ENCODE measurements around the gene NR0B2.
A peak's percentile ranks its signal among the peaks of the same experiment; 100 is the strongest.

Gene NR0B2

DNA sequence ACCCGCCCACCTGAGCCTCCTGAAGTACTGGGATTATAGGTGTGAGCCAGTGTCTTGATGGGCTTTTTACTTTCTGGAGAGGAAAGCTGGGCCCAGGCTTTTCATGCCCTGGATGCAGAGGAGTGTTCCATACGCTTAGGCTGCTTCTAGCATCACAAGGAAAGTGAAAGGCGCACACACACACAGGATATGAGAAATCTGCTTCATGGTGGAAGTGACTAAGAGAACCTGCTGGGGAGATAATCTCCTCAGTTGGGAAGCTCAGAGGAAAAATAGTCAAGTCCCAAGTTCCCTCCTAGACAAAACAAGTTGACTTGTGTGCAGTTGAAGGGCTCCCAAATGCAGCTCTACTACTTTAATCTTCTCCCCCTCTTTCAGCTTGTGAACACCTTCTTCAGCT, 9.9 kb upstream of the NR0B2 start:
- DNase-seq: no peak

GRCh38 chr1:26922901-26923300, 9.1 kb upstream of the NR0B2 start:
- DNase-seq: no peak

- DNase-seq: no peak
These were observed 8.6 kb upstream of the NR0B2 start for GRCh38 chr1:26922431-26922729.

GRCh38 chr1:26921540-26922430, 8.0 kb upstream of the NR0B2 start, which contains the start of gene NUDC:
TSS of gene NUDC (plus strand) at chr1:26921743. CDS start at chr1:26921849, 106 bp downstream.
- peak; percentile 92 to 93 for DNase-seq

GRCh38 chr1:26921126-26921539, 7.4 kb upstream of the NR0B2 start:
- no peak for DNase-seq

- no peak for DNase-seq
These were observed 1.5 kb upstream of the NR0B2 start for GRCh38 chr1:26915204-26915842.

- DNase-seq: no peak
These were observed 404 bp downstream of the NR0B2 start for GRCh38 chr1:26913389-26913753.

DNA sequence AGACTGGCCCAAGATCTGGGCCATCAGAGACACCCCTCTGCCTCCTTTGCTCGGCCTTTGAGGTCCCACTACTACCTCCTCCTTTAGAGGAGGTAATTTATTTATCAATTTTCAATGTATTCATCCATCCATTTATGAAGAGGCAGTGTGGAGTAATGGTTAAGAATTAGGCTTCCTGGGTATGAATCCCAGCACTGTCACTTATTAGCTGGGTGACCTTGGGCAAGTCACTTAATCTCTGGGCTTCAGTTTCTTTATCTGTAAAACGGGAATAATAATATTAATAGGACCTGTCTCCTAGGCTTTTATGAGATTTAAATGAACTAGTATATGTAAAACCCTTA, 1.7 kb downstream of the NR0B2 start:
- DNase-seq: no peak

- DNase-seq: no peak
These were observed 2.2 kb downstream of the NR0B2 start for GRCh38 chr1:26911399-26912146.

DNA sequence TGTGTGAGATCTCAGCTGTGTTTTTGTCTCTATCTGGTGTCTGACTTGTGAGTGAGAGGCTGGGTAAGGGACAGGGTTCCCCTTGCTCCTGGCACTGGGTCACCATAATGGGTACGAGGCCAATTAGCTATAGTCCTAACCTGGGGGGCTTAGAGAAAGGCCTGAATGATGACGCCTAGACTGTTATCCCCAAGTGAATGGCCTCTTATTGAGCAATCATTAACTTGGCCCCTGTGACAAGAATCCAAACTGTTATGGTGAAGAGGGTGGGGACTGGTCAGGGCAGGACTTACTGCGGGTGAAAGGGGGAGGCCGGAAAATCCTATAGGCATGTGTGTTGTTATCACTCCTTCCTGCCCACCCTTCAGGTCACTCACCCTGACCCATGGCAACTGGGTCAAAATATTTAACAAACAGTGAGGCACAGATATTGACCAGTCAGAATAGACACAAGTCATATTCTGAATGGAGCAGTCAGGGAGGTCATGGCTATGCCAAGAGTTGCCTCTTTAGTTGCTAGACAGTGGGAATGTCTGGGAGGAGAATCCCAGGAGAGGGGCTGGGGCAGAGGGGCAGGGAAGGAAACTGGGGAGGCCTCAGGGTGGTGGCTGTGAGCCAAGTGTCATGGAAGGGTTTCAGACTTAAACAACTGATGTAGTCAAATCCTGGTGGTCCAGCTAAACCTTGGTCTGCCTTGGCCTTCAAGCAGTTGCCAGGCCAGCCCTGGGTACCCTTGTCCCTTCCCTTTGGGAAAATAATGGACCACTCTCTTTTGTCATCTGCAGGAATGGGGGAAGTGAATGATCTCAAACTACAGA, 3.2 kb downstream of the NR0B2 start:
- no peak for DNase-seq

DNA sequence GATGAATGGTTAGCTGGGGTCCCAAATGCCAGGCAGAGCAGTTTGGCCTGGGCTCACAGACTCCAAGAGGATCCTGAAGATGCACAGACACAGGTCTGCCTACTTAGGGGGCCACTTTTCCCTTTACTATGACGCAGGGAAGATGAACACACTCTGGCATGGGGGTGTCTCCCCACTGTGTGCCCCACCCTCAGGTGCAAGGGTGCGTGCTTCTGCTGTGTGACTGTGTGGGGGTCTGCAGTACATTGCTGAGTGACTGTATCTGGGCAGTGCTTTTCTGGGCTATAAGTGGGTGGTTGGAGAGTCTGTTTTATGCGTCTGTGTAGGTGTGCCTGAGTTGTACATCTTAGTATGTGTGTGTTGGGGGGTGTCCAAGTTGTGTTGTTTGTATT, 3.8 kb downstream of the NR0B2 start:
- no peak for DNase-seq

DNA sequence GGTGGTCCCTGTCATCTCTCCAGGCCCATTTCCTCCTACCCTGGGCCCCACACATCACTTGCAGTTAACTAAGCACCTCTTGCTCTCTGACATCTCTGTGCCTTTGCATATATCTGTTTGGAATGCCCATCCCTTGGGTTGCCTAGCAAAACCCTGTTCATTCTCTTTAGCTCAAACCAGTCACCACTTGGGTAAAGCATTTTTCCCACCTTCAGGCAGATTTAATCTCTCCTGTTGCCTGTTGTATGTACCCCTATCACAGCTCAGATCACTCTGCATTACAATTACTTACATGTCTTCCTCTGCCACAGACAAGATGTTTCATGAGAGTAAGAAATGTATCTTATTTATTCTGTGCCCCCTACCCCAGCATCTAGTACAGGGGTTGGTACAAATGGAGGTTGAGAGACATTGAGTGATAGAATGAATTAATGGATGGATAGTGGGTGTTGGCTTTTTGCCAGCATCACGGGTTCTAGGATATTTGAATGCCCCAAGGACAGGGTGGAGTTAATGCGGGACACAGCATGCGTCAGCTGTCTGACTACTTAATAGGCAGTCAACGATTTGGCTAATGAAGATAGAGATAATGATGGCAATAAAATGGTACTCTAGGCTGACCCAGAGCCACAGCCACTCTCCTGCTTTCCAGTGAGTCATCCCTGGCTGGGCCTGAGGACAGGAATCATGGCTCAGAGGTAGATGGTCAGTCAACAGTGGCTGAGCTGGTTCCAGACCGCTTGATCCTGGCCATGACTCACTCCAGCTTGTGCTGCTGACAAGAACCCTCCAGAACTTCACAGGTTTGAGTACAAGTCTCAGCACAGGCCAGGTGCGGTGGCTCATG, 6.5 kb downstream of the NR0B2 start:
- DNase-seq: no peak

DNA sequence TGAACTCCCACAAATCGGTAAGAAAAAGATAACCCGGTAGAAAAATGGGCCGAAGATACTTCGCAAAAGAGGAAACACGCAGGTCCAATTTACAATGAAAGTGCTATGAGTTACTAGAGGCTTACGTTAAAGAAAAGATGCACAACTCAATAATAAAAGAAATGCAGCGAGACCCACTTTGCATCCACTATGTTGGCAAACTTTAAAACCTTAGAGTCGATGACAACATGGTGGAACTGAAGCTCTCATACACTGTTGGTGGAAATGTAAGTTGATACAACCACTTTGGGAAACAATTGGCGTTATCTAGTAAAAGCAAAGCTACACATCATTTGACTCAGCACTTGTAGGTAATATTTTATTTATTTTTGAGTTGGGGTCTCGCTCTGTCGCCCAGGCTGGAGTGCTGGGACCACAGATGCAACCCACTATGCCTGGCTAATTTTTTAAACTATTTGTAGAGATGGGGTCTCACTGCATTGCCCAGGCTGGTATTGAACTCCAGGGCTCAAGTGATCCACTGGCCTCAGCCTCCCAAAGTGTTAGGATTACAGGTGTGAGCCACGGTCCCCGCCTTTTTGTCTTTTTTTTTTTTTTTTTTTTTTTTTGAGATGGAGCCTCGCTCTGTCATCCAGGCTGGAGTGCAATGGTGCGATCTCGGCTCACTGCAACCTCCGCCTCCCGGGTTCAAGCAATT, 12.8 kb downstream of the NR0B2 start:
- no peak for DNase-seq

DNA sequence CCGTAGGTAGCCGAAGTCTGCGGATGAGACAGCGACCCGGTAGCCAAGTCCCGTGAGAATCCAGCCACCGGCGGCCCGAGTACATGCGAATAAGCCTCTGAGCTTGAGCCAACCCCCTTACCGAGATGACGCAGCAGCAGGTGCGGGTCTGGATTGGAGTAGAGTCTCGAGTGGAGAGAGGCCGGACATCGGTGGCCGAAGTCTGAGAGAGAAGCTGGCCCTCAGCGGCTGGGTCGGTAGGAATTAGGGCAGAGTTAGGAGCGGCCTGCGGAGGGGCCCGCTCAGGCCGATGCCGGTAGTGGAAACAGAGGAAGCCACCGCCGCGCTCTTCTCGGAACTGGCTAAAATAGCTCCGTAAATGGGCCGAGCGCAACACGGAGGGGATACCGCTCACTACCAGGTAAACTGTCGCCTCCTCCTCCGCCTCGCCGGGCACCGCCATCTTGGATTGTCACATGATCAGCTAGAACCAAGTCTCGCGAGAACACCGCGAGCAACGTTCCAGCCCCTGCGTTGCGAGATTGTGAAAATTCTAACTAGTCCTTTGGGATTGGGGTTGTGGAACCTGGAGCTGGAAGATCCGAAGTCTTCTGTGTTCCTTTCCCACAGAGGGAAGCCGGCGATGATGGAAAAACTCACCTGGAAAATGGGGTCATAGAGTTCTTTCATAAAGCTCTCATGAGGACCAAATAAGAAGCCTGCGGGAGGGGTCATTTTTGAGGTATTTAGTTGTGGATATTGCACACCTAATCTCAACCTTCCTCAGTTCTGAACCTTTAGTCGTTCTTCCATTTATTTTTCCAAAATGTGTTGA, 13.6 kb downstream of the NR0B2 start, which contains the start of gene GPATCH3:
TSS of gene GPATCH3 (minus strand) at position 467 of the 814 bp plus-strand sequence. CDS start at position 442, 25 bp downstream.
- peak; percentile 87 to 88 for DNase-seq

DNA sequence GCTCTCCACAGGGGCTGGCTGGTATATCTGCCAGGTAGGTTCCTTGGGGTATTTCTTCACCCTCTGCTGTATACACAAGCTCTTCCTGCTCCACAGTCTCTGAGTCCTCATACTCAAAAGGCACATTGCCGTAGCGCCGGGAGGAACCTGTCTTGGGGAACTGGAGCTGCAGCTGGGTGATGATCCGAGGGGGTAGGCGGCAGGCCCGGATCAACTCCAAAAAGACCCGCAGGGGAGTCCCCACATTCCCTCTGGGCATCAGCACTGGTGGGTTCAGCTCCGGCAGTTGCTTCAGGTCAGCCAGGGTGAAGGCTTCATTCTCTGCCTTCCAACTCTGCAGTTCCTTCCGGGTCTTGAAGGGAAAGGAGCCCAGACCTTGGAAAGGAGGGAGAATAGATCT, 16.4 kb downstream of the NR0B2 start:
- no peak for DNase-seq

- no peak for DNase-seq
These were observed 19.5 kb downstream of the NR0B2 start for GRCh38 chr1:26894263-26894662.

DNA sequence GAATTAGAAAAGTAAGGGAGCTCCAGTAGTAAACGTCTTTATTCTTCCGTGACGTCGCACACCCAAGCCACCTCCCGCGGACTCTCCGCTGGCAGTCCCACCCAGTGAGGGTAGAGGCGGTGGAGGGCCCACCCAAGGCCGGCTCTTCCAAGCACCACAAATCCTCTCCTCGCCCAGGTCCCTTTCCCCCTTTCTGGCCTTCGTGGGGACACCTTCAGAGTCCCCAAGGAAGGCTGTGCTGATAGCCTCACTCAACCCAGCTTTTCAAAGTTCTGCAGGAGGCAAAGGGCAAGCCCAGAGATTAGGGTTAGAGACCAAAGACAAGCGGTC, 23.3 kb downstream of the NR0B2 start:
- DNase-seq: no peak

GRCh38 chr1:26889551-26890466, 24.0 kb downstream of the NR0B2 start, which contains the start of gene GPN2:
TSS of gene GPN2 (minus strand) at chr1:26890283. CDS start at chr1:26890096, 187 bp downstream.
- DNase-seq: peak; percentile 57 to 60

GRCh38 chr1:26888231-26888630, 25.5 kb downstream of the NR0B2 start:
- DNase-seq: no peak
